ENCODE measurements around the gene ZBTB24. TPM values are rescaled to one million over a fixed set of nuclear protein-coding genes. Genes with fewer than 3 reads are reported as not detected.

ZBTB24 gene
- total RNA-seq, 1 donor from 2014 or later: 19.6 TPM

- H3K36me3 Mint-ChIP-seq (ENCODE audit: low read depth): no peaks in the 10 kb centered on the region
- intact Hi-C loops (cut with micrococcal nuclease): loop anchor here (10.0 kb wide), 3 partner anchors 697 to 1327 kb away; partner anchors contain the start of genes CDC40 and CDK19
- H3K9me3 Mint-ChIP-seq: no peaks in the 10 kb centered on the region
- no peak overlapping the region for H3K27ac Mint-ChIP-seq
- no peak overlapping the region for H3K4me3 Mint-ChIP-seq
- H3K27me3 Mint-ChIP-seq: peaks cover 3% of the 10 kb centered on the region
- peaks cover 30% of the 10 kb centered on the region for H3K4me1 Mint-ChIP-seq
- no peak for DNase-seq
Measured at GRCh38 chr6:109488001-109488400, 5.0 kb upstream of the ZBTB24 start.

GRCh38 chr6:109486068-109486467 is 3.0 kb upstream of the ZBTB24 start:
- no peak for DNase-seq
- intact Hi-C loops (cut with micrococcal nuclease): loop anchor here (10.0 kb wide), 3 partner anchors 699 to 1329 kb away; partner anchors contain the start of genes CDC40 and CDK19
- H3K4me1 Mint-ChIP-seq: peaks cover 28% of the 10 kb centered on the region
- H3K9me3 Mint-ChIP-seq: no peaks in the 10 kb centered on the region
- H3K36me3 Mint-ChIP-seq (ENCODE audit: low read depth): peaks cover 13% of the 10 kb centered on the region
- no peak overlapping the region for H3K4me3 Mint-ChIP-seq
- peaks cover 3% of the 10 kb centered on the region for H3K27me3 Mint-ChIP-seq
- no peak overlapping the region for H3K27ac Mint-ChIP-seq

GRCh38 chr6:109485266-109485935 is 2.4 kb upstream of the ZBTB24 start:
- Mint-ChIP-seq H3K27me3 (peaks cover 3% of the 10 kb centered on the region), H3K4me1 (peaks cover 26% of the 10 kb centered on the region), H3K9me3 (no peaks in the 10 kb centered on the region), H3K36me3 (ENCODE audit: low read depth) (peaks cover 19% of the 10 kb centered on the region), H3K4me3 (no peak overlapping the region), H3K27ac (no peak overlapping the region)
- intact Hi-C loops (cut with micrococcal nuclease): loop anchor here (10.0 kb wide), 3 partner anchors 699 to 1329 kb away; partner anchors contain the start of genes CDC40 and CDK19
- DNase-seq: no peak

- DNase-seq: no peak
- Mint-ChIP-seq H3K27ac (no peak overlapping the region), H3K9me3 (no peaks in the 10 kb centered on the region), H3K4me3 (peak overlapping the region; percentile 68), H3K4me1 (peaks cover 31% of the 10 kb centered on the region), H3K27me3 (peaks cover 3% of the 10 kb centered on the region), H3K36me3 (ENCODE audit: low read depth) (peaks cover 28% of the 10 kb centered on the region)
- intact Hi-C loops (cut with micrococcal nuclease): loop anchor here (10.0 kb wide), 3 partner anchors 701 to 1331 kb away; partner anchors contain the start of genes CDC40 and CDK19
Measured at GRCh38 chr6:109484122-109484521, 1.1 kb upstream of the ZBTB24 start.

GRCh38 chr6:109483735-109484057 is 677 bp upstream of the ZBTB24 start:
- Mint-ChIP-seq H3K36me3 (ENCODE audit: low read depth) (peaks cover 32% of the 10 kb centered on the region), H3K9me3 (no peaks in the 10 kb centered on the region), H3K4me1 (peaks cover 35% of the 10 kb centered on the region), H3K4me3 (peak overlapping the region; percentile 68), H3K27me3 (peaks cover 3% of the 10 kb centered on the region), H3K27ac (peak overlapping the region; percentile 17)
- intact Hi-C loops (cut with micrococcal nuclease): loop anchor here (1.0 to 10.0 kb wide), 8 partner anchors 28 to 1331 kb away; partner anchors contain the start of genes AK9, CD164, CDC40 and CDK19
- DNase-seq: peak; percentile 57

GRCh38 chr6:109480993-109481480 is 2.0 kb downstream of the ZBTB24 start:
- DNase-seq: peak; percentile 61
- intact Hi-C loops (cut with micrococcal nuclease): loop anchor here (10.0 kb wide), 3 partner anchors 704 to 1334 kb away; partner anchors contain the start of genes CDC40 and CDK19
- Mint-ChIP-seq H3K27ac (peak overlapping the region; percentile 34), H3K4me1 (peaks cover 51% of the 10 kb centered on the region), H3K9me3 (no peaks in the 10 kb centered on the region), H3K4me3 (peak overlapping the region; percentile 97), H3K27me3 (no peaks in the 10 kb centered on the region), H3K36me3 (ENCODE audit: low read depth) (peaks cover 54% of the 10 kb centered on the region)

GRCh38 chr6:109478841-109479624 is 4.0 kb downstream of the ZBTB24 start:
- no peaks in the 10 kb centered on the region for H3K9me3 Mint-ChIP-seq
- peaks cover 68% of the 10 kb centered on the region for H3K36me3 Mint-ChIP-seq (ENCODE audit: low read depth)
- H3K27ac Mint-ChIP-seq: peak overlapping the region; percentile 65
- H3K4me1 Mint-ChIP-seq: peaks cover 59% of the 10 kb centered on the region
- intact Hi-C loops (cut with micrococcal nuclease): loop anchor here (1.0 to 5.0 kb wide), 2 partner anchors 21 to 38 kb away; no protein-coding TSS in a partner anchor
- peak; percentile 78 for DNase-seq
- H3K4me3 Mint-ChIP-seq: peak overlapping the region; percentile 97
- no peaks in the 10 kb centered on the region for H3K27me3 Mint-ChIP-seq

GRCh38 chr6:109478222-109478805 is 4.7 kb downstream of the ZBTB24 start:
- intact Hi-C loops (cut with micrococcal nuclease): loop anchor here (5.0 kb wide), 1 partner anchor 39 kb away; no protein-coding TSS in a partner anchor
- no peak for DNase-seq
- Mint-ChIP-seq H3K27me3 (no peaks in the 10 kb centered on the region), H3K9me3 (no peaks in the 10 kb centered on the region), H3K4me3 (peak overlapping the region; percentile 97), H3K4me1 (peaks cover 60% of the 10 kb centered on the region), H3K36me3 (ENCODE audit: low read depth) (peaks cover 75% of the 10 kb centered on the region), H3K27ac (peak overlapping the region; percentile 65)

- intact Hi-C loops (cut with micrococcal nuclease): loop anchor here (5.0 kb wide), 1 partner anchor 40 kb away; no protein-coding TSS in a partner anchor
- peaks cover 81% of the 10 kb centered on the region for H3K36me3 Mint-ChIP-seq (ENCODE audit: low read depth)
Measured at GRCh38 chr6:109477725-109478124, 5.3 kb downstream of the ZBTB24 start.

GRCh38 chr6:109477184-109477583 is 5.8 kb downstream of the ZBTB24 start:
- H3K27ac Mint-ChIP-seq: peak overlapping the region; percentile 88

More at GRCh38 chr6:109477725-109478124, 5.3 kb downstream of the ZBTB24 start:
- no peaks in the 10 kb centered on the region for H3K27me3 Mint-ChIP-seq
- H3K9me3 Mint-ChIP-seq: no peaks in the 10 kb centered on the region
- H3K4me1 Mint-ChIP-seq: peaks cover 66% of the 10 kb centered on the region
- H3K27ac Mint-ChIP-seq: peak overlapping the region; percentile 88
- H3K4me3 Mint-ChIP-seq: peak overlapping the region; percentile 97
- DNase-seq: peak; percentile 61

GRCh38 chr6:109475625-109476024 is 7.4 kb downstream of the ZBTB24 start:
- H3K27me3 Mint-ChIP-seq: no peaks in the 10 kb centered on the region
- peaks cover 72% of the 10 kb centered on the region for H3K4me1 Mint-ChIP-seq
- H3K36me3 Mint-ChIP-seq (ENCODE audit: low read depth): peaks cover 84% of the 10 kb centered on the region
- no peak for DNase-seq
- H3K9me3 Mint-ChIP-seq: no peaks in the 10 kb centered on the region
- H3K4me3 Mint-ChIP-seq: no peak overlapping the region
- intact Hi-C loops (cut with micrococcal nuclease): loop anchor here (5.0 kb wide), 1 partner anchor 42 kb away; no protein-coding TSS in a partner anchor
- H3K27ac Mint-ChIP-seq: peak overlapping the region; percentile 76

More at GRCh38 chr6:109477184-109477583, 5.8 kb downstream of the ZBTB24 start:
- H3K4me1 Mint-ChIP-seq: peaks cover 71% of the 10 kb centered on the region
- DNase-seq: no peak
- peaks cover 84% of the 10 kb centered on the region for H3K36me3 Mint-ChIP-seq (ENCODE audit: low read depth)
- no peaks in the 10 kb centered on the region for H3K9me3 Mint-ChIP-seq
- peak overlapping the region; percentile 97 for H3K4me3 Mint-ChIP-seq
- intact Hi-C loops (cut with micrococcal nuclease): loop anchor here (5.0 kb wide), 1 partner anchor 40 kb away; no protein-coding TSS in a partner anchor
- no peaks in the 10 kb centered on the region for H3K27me3 Mint-ChIP-seq

GRCh38 chr6:109474995-109475394 is 8.0 kb downstream of the ZBTB24 start:
- peaks cover 85% of the 10 kb centered on the region for H3K36me3 Mint-ChIP-seq (ENCODE audit: low read depth)
- intact Hi-C loops (cut with micrococcal nuclease): loop anchor here (5.0 kb wide), 1 partner anchor 42 kb away; no protein-coding TSS in a partner anchor
- peak overlapping the region; percentile 76 for H3K27ac Mint-ChIP-seq
- peaks cover 70% of the 10 kb centered on the region for H3K4me1 Mint-ChIP-seq
- H3K9me3 Mint-ChIP-seq: no peaks in the 10 kb centered on the region
- no peak for DNase-seq
- peak overlapping the region; percentile 26 for H3K4me3 Mint-ChIP-seq
- H3K27me3 Mint-ChIP-seq: no peaks in the 10 kb centered on the region

- intact Hi-C loops (cut with micrococcal nuclease): no loop called here
- Mint-ChIP-seq H3K9me3 (no peaks in the 10 kb centered on the region), H3K27ac (peak overlapping the region; percentile 21), H3K4me1 (peaks cover 65% of the 10 kb centered on the region), H3K36me3 (ENCODE audit: low read depth) (peaks cover 85% of the 10 kb centered on the region), H3K4me3 (peak overlapping the region; percentile 45), H3K27me3 (no peaks in the 10 kb centered on the region)
- DNase-seq: no peak
Measured at GRCh38 chr6:109473120-109473519, 9.9 kb downstream of the ZBTB24 start.

All from activated CD4-positive, alpha-beta T cell treated with anti-CD3 and anti-CD28 coated beads, Interleukin-2, amount 10 ng/mL, durations not matched to agents 24 days and 14 days (primary cell).